Measurements from ENCODE around the gene SAA4.
"Not testable (repeated sequence)": the region's sequence is repeated elsewhere in the genome, so short reads cannot be mapped to it uniquely, and the experiment has no call there.

SAA4 gene

DNA sequence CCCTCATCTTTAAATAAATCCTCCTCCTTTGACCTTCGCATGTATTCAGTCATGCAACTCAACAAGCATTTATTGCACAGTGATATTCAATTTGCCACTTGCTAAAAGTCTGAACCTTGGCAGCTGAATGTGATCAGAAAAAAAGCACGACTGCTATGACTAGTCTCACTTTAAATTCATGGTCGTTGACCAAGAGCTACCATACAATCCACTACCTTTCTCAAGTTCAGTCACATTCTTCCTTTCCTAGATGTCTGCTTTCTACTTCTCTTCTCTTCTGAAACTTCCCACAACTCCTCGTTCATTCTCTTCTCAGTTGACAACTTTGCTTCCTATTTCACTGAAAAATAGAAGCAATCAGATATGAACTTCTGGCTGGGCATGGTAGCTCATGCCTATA lies 27.4 kb upstream of the SAA4 start:
- H3K27me3 ChIP-seq, result peaks cover 23% of the 10 kb centered on the region
- no peak overlapping the region for H3K27ac ChIP-seq
- no peaks in the 10 kb centered on the region for H3K36me3 ChIP-seq
- peaks cover 0 to 7% of the 10 kb centered on the region in 2 experiments for H3K4me1 ChIP-seq (ENCODE audit: control insufficient read depth in 1 of 2, insufficient read depth in 1 of 2, low read depth in 1 of 2, low read length in 1 of 2)
- no peak overlapping the region for H3K4me3 ChIP-seq (ENCODE audit: low read depth in 1 of 2, low read length in 1 of 2)
- no peak for TF ChIP-seq CTCF (IDR thresholded peaks at IDR 0.05)
- H3K9me3 ChIP-seq, result no peaks in the 10 kb centered on the region

- not testable (repeated sequence) for H3K9me3 ChIP-seq; H3K27ac ChIP-seq; H3K36me3 ChIP-seq; H3K4me1 ChIP-seq (ENCODE audit: control insufficient read depth in 1 of 2, insufficient read depth in 1 of 2, low read depth in 1 of 2, low read length in 1 of 2); H3K4me3 ChIP-seq (ENCODE audit: low read depth in 1 of 2, low read length in 1 of 2)
- H3K27me3 ChIP-seq, result peaks cover 30% of the 10 kb centered on the region
Observed at GRCh38 chr11:18262681-18263350, 26.2 kb upstream of the SAA4 start.

GRCh38 chr11:18261721-18262120 lies 25.1 kb upstream of the SAA4 start:
- H3K4me3 ChIP-seq (ENCODE audit: low read depth in 1 of 2, low read length in 1 of 2), result no peak overlapping the region
- TF ChIP-seq CTCF (IDR thresholded peaks at IDR 0.05), result no peak
- H3K36me3 ChIP-seq, result no peaks in the 10 kb centered on the region
- H3K4me1 ChIP-seq (ENCODE audit: control insufficient read depth in 1 of 2, insufficient read depth in 1 of 2, low read depth in 1 of 2, low read length in 1 of 2), result peaks cover 0 to 7% of the 10 kb centered on the region in 2 experiments
- no peak overlapping the region for H3K27ac ChIP-seq
- H3K9me3 ChIP-seq, result no peaks in the 10 kb centered on the region
- H3K27me3 ChIP-seq, result peaks cover 34% of the 10 kb centered on the region

DNA sequence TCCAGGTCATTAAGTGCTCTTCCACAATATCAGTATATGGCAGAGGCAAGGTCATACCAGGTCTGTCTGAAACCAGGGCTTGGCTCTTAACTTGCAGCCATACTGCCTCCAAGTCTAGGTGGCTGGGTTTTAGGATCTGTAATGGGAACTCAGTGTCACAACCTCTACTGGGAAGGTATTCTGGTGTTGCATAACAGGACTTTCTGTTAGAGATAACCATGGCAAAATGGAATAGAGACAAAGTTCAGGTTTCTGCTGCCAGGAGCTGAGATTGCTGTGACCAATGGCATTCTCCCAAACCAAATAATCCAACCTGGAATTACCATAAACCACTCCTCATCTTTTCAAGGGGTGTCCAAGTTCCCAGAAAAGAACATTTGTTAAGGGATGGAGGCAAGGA lies 22.7 kb upstream of the SAA4 start:
- no peaks in the 10 kb centered on the region for H3K9me3 ChIP-seq
- no peaks in the 10 kb centered on the region for H3K4me1 ChIP-seq (ENCODE audit: control insufficient read depth in 1 of 2, insufficient read depth in 1 of 2, low read depth in 1 of 2, low read length in 1 of 2)
- TF ChIP-seq CTCF (IDR thresholded peaks at IDR 0.05), result no peak
- H3K36me3 ChIP-seq, result no peaks in the 10 kb centered on the region
- peaks cover 34% of the 10 kb centered on the region for H3K27me3 ChIP-seq
- H3K4me3 ChIP-seq (ENCODE audit: low read depth in 1 of 2, low read length in 1 of 2), result no peak overlapping the region
- H3K27ac ChIP-seq, result no peak overlapping the region

- H3K27me3 ChIP-seq, result peaks cover 24% of the 10 kb centered on the region
- H3K9me3 ChIP-seq, result no peaks in the 10 kb centered on the region
- no peak for TF ChIP-seq CTCF (IDR thresholded peaks at IDR 0.05)
- no peaks in the 10 kb centered on the region for H3K36me3 ChIP-seq
- H3K4me3 ChIP-seq (ENCODE audit: low read depth in 1 of 2, low read length in 1 of 2), result no peak overlapping the region
- no peak overlapping the region for H3K27ac ChIP-seq
- no peaks in the 10 kb centered on the region for H3K4me1 ChIP-seq (ENCODE audit: control insufficient read depth in 1 of 2, insufficient read depth in 1 of 2, low read depth in 1 of 2, low read length in 1 of 2)
Observed at GRCh38 chr11:18254781-18255361, 18.3 kb upstream of the SAA4 start.

GRCh38 chr11:18253778-18254338 lies 17.3 kb upstream of the SAA4 start:
- H3K4me1 ChIP-seq (ENCODE audit: control insufficient read depth in 1 of 2, insufficient read depth in 1 of 2, low read depth in 1 of 2, low read length in 1 of 2), result no peaks in the 10 kb centered on the region
- H3K4me3 ChIP-seq (ENCODE audit: low read depth in 1 of 2, low read length in 1 of 2), result no peak overlapping the region
- H3K27ac ChIP-seq, result no peak overlapping the region
- H3K9me3 ChIP-seq, result no peaks in the 10 kb centered on the region
- TF ChIP-seq CTCF (IDR thresholded peaks at IDR 0.05), result no peak
- no peaks in the 10 kb centered on the region for H3K36me3 ChIP-seq
- peaks cover 20% of the 10 kb centered on the region for H3K27me3 ChIP-seq

Data from neutrophil (primary cell).